ENCODE data around the gene SPAM1.

Gene SPAM1

GRCh38 chr7:123901101-123901500, 23.9 kb upstream of the SPAM1 start:
- no peak for DNase-seq
- in situ Hi-C loops (cut with HindIII; ENCODE audit: low pct_ligation_motif_present, low sequenced_read_pairs), result no loop called here
- H3K27me3 ChIP-seq (replicated peaks), result no peaks in the 10 kb centered on the region
- TF ChIP-seq CTCF (IDR thresholded peaks at IDR 0.05; ENCODE audit: low read depth, low read length, missing control alignments), result no peak
- H3K27ac ChIP-seq, result no peak overlapping the region
- no peak overlapping the region for H3K4me3 ChIP-seq (ENCODE audit: low read depth, low read length)
- H3K36me3 ChIP-seq (replicated peaks), result no peaks in the 10 kb centered on the region

GRCh38 chr7:123905714-123906113, 19.3 kb upstream of the SPAM1 start:
- no peak for TF ChIP-seq CTCF (IDR thresholded peaks at IDR 0.05; ENCODE audit: low read depth, low read length, missing control alignments)
- H3K36me3 ChIP-seq (replicated peaks), result no peaks in the 10 kb centered on the region
- no peak for DNase-seq
- no peak overlapping the region for H3K27ac ChIP-seq
- in situ Hi-C loops (cut with HindIII; ENCODE audit: low pct_ligation_motif_present, low sequenced_read_pairs), result no loop called here
- H3K27me3 ChIP-seq (replicated peaks), result no peaks in the 10 kb centered on the region
- H3K4me3 ChIP-seq (ENCODE audit: low read depth, low read length), result no peak overlapping the region

GRCh38 chr7:123916240-123916724, 8.8 kb upstream of the SPAM1 start:
- TF ChIP-seq CTCF (IDR thresholded peaks at IDR 0.05; ENCODE audit: low read depth, low read length, missing control alignments), result peak; percentile 35
- no peak overlapping the region for H3K4me3 ChIP-seq (ENCODE audit: low read depth, low read length)
- DNase-seq, result no peak
- in situ Hi-C loops (cut with HindIII; ENCODE audit: low pct_ligation_motif_present, low sequenced_read_pairs), result no loop called here
- H3K27me3 ChIP-seq (replicated peaks), result no peaks in the 10 kb centered on the region
- no peak overlapping the region for H3K27ac ChIP-seq
- H3K36me3 ChIP-seq (replicated peaks), result no peaks in the 10 kb centered on the region

DNA sequence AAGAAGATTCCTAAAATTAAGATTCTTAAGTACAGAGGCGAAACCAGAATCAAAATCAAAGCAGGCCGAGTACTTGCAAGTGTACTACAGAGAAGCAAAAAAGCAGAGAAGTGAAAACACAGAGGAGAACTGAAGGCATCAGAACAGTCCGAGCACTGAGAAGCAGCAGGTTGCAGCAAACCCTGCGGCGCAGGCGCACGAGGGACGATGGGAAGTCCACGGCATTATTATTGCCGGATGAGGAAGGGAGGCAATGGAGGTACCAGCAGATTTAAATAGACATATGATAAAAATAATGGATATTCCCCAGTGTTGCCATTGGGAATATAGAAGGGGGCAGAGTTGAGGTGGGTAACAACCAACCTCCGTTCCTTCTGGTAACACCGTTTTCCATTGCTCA, 7.2 kb upstream of the SPAM1 start:
- Histone ChIP-seq H3K27me3 (replicated peaks) (no peaks in the 10 kb centered on the region), H3K4me3 (ENCODE audit: low read depth, low read length) (no peak overlapping the region), H3K27ac (no peak overlapping the region), H3K36me3 (replicated peaks) (no peaks in the 10 kb centered on the region)
- DNase-seq, result no peak
- no peak for TF ChIP-seq CTCF (IDR thresholded peaks at IDR 0.05; ENCODE audit: low read depth, low read length, missing control alignments)
- in situ Hi-C loops (cut with HindIII; ENCODE audit: low pct_ligation_motif_present, low sequenced_read_pairs), result no loop called here

- no peak for DNase-seq
- in situ Hi-C loops (cut with HindIII; ENCODE audit: low pct_ligation_motif_present, low sequenced_read_pairs), result no loop called here
- no peaks in the 10 kb centered on the region for H3K36me3 ChIP-seq (replicated peaks)
- H3K27ac ChIP-seq, result no peak overlapping the region
- no peak for TF ChIP-seq CTCF (IDR thresholded peaks at IDR 0.05; ENCODE audit: low read depth, low read length, missing control alignments)
- H3K4me3 ChIP-seq (ENCODE audit: low read depth, low read length), result no peak overlapping the region
- no peaks in the 10 kb centered on the region for H3K27me3 ChIP-seq (replicated peaks)
Measured at GRCh38 chr7:123918309-123918708, 6.7 kb upstream of the SPAM1 start.

DNA sequence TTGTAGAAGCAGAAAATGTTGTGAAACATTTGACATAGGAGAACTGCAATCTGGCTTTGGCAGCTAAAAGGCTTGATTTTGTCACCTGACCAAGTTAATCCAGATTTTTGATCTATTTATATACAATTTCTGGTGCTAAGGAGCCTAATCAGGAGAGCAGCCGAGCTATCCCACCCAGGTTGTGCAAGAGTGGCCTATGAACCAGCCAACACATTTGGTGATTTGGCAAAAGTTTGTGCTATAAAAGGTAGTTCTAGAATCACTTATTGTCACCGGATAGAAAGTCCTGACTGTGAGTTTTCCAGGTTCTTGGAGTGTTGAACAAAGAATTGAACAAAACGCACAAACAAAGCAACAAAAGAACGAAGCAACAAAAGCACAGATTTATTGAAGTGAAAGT, 1.4 kb upstream of the SPAM1 start:
- in situ Hi-C loops (cut with HindIII; ENCODE audit: low pct_ligation_motif_present, low sequenced_read_pairs), result no loop called here
- H3K27me3 ChIP-seq (replicated peaks), result no peaks in the 10 kb centered on the region
- H3K36me3 ChIP-seq (replicated peaks), result no peaks in the 10 kb centered on the region
- no peak overlapping the region for H3K4me3 ChIP-seq (ENCODE audit: low read depth, low read length)
- TF ChIP-seq CTCF (IDR thresholded peaks at IDR 0.05; ENCODE audit: low read depth, low read length, missing control alignments), result no peak
- no peak for DNase-seq
- no peak overlapping the region for H3K27ac ChIP-seq

Measured in brain microvascular endothelial cell (primary cell).